ENCODE results near the gene ARHGAP40.

DNA sequence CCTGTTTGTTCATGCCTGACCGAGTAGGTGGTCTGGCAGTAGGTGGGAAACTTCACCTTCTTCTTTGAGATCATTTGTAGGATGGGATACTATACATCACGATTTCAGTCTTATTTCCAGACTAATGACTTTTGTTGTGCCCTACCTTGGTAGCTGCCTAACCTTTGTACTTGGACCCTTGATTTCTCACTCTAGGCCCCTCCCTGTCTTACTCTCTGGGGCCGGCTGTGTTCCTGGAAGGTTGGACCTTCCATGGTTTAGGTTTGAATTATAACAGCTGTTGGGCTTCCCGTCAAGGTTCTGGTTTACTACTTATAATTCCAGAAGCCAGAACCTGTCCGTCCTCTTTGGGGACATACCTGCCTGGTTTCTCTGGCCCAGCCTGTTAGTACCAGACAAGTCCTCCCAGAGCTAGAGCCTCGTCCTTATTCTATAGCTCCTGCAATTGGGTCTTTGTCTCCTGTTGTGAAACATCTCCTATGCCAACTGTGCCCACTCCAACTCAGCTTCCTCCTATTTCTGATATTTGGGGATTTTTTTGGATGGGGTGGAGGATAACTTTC lies 35.5 kb upstream of the ARHGAP40 start:
- TF ChIP-seq, protein P1, sequence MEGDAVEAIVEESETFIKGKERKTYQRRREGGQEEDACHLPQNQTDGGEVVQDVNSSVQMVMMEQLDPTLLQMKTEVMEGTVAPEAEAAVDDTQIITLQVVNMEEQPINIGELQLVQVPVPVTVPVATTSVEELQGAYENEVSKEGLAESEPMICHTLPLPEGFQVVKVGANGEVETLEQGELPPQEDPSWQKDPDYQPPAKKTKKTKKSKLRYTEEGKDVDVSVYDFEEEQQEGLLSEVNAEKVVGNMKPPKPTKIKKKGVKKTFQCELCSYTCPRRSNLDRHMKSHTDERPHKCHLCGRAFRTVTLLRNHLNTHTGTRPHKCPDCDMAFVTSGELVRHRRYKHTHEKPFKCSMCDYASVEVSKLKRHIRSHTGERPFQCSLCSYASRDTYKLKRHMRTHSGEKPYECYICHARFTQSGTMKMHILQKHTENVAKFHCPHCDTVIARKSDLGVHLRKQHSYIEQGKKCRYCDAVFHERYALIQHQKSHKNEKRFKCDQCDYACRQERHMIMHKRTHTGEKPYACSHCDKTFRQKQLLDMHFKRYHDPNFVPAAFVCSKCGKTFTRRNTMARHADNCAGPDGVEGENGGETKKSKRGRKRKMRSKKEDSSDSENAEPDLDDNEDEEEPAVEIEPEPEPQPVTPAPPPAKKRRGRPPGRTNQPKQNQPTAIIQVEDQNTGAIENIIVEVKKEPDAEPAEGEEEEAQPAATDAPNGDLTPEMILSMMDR (tag by site-specific recombination; IDR thresholded peaks at IDR 0.05): no peak
- no peak for TF ChIP-seq TRIM28 (IDR thresholded peaks at IDR 0.05; ENCODE audit: borderline replicate concordance, low read length)
